HUDEP-2 (cell line): ENCODE results near the gene CBLB.
"Not testable (repeated sequence)": the region's sequence is repeated elsewhere in the genome, so short reads cannot be mapped to it uniquely, and the experiment has no call there.

Experiments
- DNase-seq, 76 experiments: peaks; one replicate each; lab custom pipeline; 2025; ENCODE audit not compliant: unreplicated experiment in 76 of 76; lab: John Stamatoyannopoulos, UW

Gene CBLB

GRCh38 chr3:105763659-105764036, 105.2 kb downstream of the CBLB start:
- no peak for DNase-seq

DNA sequence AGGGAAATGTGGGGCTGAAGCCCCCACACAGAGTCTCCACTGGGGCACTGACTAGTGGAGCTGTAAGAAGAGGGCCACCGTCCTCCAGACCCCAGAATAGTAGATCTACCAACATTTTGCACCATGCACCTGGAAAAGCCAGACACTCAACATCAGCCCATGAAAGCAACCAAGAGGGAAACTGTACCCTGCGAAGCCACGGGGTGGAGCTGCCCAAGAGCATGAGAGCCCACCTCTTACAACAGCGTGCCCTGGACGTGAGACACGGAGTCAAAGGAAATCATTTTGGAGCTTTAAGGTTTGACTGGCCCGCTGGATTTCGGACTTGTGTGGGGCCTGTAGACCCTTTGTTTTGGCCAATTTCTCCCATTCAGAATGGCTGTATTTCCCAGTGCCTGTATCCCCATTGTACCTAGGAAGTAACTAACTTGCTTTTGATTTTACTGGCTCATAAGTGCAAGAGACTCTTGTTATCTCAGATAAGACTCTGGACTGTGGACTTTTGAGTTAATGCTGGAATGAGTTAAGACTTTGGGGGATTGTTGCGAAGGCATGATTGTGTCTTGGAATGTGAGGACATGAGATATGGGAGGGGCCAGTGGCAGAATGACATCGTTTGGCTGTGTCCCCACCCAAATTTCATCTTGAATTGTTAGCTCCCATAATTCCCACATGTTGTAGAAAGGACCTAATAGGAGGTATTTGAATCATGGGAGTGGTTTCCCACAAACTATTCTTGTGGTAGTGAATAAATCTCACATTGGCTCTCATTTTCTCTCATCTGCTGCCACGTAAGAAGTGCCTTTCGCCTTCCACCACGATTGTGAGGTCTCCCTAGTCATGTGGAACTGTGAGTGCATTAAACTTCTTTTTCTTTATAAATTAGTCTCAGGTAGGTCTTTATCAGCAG, 105.8 kb downstream of the CBLB start:
- no peak for DNase-seq

DNA sequence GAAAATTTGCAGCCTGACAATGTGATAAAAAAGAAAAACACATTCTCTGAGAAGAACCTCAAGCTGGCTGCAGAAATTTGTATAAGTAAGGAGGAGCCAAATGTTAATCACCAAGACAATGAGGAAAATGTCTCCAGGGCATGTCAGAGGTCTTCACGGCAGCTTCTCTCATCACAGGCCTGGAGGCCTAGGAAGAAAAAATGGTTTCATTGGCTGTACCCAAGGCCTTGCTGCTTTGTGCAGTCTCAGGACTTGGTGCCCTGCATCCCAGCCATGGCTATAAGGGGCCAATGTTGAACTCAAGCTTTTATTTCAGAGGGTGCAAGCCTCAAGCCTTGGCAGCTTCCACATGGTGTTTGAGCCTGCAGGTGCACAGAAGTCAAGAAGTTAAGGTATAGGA, 106.6 kb downstream of the CBLB start:
- not testable (repeated sequence) for DNase-seq

- DNase-seq: no peak
Measured at GRCh38 chr3:105759442-105760078, 109.3 kb downstream of the CBLB start.

GRCh38 chr3:105758451-105758850, 110.4 kb downstream of the CBLB start:
- no peak for DNase-seq

- no peak for DNase-seq
Measured at GRCh38 chr3:105755121-105755886, 113.5 kb downstream of the CBLB start.

- DNase-seq: peak in 4 of 76 experiments; percentile 2 to 6 (median 4)
Measured at GRCh38 chr3:105752791-105753415, 115.9 kb downstream of the CBLB start.

DNA sequence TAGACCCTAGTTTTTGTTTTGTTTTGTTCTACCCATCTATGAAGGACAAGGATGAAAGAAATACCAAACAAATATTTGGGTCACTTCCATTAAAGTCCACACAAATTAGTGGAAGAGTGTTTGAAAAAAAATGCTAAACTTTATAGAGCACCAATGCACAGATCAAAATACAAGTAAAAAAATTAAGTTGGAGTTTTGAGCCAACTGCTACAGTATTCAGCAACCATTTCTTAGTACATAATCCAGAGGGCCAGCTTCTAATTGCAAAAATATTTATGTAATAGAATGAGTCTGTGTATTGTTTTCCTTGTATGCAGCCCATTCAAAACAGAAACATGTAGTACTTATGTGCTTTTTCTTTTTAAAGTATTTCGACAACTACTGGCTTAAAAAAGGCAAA, 121.1 kb downstream of the CBLB start:
- no peak for DNase-seq

DNA sequence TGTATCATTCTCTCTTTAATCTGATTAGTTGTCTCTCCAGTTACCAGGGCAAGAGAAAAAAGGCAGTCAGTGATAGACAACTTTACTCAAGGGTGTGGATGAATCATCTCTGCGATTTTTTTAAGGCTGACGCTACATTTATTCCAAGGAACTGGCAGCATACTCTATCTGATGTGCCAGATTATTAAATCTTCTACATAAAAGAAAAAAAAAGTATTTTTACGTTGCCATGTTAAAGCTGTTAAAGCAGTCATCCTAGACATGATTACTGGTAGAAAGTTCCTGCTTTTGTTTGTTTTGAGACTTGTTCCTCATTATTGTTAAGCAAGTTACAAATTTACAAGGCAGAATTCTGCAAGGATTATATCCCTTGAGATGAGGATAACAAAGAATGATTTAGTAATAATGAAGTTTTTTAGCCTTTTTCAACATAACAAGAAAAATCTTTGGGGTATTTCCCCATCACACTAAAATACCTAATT, 121.7 kb downstream of the CBLB start:
- peak in 7 of 76 experiments; percentile 1 to 23 (median 12) for DNase-seq

DNA sequence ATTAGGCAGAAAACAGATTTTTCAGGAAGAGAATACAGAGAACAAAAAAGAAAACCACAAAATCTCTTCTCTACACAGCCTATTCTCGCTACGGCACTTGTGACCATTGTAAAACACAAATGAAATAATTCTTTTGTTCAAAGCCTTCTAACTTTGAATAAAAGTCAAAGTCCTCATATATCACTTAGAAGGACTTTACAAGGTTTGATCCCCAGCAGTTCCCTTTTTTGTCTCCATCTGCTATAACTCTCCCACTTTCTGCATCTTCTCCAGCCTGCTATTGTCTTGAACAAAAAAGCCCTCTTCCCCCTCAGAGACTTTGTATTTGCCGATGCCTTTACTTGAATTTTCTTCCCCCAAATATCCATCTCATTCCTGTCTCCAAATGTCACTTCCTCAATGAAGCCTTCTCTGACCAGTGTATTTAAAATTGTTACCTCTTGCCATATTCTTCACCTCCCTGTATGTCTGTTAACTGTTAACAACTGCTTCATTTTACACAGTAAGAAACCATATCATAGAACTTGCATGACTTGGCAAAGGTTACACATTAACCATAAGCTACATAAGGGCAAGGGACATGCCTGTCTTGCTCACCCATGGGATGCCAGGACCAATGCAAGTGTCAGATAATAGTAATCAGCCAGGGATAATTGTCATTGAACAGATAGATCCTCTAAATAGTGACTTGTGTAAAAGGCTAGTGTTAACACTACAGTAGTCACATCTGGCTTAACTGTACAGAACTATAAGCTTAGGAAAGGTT, 122.4 kb downstream of the CBLB start:
- DNase-seq: no peak

DNA sequence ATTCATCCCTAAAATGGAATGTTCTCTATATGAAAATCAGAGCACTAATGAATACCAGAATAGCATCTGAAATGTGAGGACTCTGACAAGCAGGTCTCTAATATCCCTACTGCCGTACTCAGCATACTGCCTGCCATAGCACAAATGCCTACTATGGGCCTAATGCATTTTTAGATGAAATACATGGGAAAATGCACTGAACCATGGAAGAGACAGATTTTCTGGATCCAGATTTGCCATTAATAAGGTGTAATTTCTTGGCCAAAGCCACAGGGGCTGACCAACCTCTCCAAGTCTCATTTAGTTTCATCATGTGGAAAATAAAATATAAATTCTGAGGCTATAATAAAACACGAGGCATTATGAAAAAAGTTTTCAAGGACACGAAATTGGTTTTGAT, 123.8 kb downstream of the CBLB start:
- no peak for DNase-seq

DNA sequence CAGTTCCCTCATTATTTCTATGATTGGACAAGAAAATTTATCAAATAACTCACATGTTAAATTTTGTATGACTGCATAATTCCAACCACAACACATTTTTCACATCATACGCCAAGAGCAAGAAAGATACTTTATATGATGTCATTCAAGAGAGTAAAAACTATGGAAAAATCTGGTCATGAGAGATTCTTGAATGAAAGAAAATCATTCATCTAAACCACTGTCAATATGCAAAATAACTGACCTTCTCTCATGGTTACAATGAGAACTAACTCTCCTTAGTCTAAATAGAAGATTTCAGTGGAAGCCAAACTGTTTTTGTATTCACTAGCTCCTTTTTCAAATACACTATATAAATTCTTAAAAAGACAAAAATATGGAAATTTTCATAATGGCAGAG, 124.6 kb downstream of the CBLB start:
- no peak for DNase-seq

GRCh38 chr3:105733356-105733755, 135.5 kb downstream of the CBLB start:
- DNase-seq: no peak

DNA sequence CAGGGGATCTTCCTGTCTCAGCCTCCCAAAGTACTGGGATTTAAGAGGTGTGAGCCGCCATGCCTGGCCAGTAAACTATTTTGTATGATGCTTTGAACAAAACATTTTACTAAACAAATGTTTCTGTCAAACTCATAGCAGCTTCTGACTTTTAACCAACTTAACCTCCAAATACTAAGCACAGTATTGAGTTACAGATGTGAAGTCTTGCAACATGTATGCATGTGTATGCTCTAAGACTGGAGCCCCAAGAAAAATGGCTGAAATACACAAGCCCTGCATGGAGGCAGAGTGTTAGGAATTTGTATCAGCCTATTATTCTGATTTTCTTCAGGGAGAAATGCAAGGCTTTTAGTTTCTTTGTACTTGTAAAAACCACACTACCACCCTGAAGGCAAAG, 137.1 kb downstream of the CBLB start:
- DNase-seq: no peak

DNA sequence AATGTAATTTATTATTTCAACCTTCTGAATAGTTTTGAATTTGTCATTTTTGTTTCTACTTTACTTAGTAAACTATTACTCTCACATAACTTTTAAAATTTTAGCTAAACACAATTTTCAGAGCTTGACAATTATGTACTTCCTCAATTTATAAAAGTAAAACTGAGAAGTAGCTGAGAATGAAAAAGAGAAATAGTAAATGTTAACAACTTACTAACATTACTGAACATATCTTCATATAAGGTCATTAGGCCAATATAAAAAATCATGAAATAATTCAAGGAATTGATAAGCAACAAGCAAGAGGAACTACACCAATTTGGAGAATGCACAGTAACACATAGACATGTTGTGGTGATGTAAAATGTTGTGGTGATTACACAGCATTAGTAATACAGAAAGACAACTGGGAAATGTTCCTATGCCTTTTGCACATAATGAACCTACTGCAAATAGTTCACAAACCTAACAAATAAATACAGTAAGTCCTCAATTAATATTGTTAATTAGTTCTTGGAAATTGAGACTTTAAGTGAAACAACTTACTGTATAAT, 137.9 kb downstream of the CBLB start:
- DNase-seq: no peak

DNA sequence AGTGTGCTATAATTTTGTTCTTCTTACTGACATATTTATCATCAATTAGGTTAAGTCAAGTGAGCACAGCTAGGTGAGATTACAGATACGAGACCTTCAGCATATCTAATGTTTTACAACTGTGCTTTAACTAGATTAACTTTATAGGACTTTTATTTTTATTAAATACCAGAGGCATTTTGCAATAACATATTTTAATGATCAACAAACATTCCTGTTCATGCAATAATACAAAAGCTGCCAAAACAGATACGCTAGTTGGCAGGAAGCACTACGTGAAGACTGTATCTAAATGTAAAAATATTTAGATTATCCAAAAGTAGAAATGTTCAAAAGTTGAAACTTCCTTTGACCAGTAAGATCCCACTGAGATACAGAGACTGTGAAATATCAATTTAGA, 139.1 kb downstream of the CBLB start:
- no peak for DNase-seq

DNA sequence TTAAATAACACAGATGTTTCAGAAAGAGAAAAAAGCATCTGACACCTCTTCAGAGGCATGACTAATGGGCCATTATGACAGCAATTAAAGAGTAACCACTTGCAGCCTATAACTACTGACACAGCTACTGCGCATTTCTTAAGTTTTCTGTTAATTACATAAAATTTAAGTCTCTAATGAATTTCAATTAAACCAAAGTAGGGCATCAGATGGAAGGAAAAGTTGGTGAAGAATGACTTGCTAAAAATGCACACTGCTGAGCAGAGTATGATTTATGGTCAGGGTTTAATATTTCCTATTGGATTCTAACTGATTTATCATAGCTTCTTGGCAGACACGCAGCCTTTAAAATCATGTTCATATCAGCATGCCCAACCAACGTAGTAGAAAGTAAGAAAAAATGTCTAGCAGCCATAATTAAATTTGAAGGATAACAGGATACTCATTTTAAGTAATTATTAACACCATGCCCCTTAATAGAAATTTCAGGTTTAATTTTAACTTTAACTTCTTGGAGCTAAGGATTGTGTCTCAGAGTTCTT, 140.0 kb downstream of the CBLB start:
- DNase-seq: no peak

DNA sequence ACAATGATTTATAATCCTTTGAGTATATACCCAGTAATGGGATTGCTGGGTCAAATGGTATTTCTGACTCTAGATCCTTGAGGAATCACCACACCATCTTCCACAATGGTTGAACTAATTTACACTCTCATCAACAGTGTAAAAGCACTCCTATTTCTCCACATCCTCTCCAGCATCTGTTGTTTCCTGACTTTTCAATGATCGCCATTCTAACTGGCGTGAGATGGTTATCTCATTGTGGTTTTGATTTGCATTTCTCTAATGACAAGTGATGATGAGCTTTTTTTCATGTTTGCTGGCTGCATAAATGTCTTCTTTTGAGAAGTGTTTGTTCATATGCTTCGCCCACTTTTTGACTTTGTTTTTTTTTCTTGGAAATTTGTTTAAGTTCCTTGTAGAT, 141.8 kb downstream of the CBLB start:
- DNase-seq: not testable (repeated sequence)

DNA sequence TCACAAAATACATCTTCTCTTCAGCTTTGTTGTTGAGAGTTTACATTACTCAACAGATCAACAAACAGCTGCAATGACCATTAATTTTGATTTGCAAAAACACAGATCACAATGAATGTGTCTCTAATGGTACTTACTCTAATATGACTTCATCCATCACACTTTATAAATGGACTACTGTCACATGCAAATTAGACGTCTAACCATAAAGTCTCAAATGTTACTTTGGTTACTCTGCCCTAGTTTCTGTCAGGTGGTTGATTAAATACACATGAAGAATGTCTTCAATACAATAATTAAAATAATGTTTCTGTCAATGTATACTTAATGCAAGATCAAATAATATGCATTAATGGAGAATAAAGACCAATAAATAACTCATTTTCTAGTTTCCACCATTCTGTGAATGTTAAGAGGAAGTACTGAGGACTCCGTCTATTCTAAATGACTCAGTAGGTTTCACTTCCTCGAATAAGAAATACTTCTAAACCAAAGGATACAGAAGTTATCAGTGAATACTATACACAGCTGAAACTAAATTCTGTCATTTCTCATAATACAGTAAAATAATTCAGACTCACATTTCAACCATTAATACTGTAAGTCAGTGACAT, 145.8 kb downstream of the CBLB start:
- DNase-seq: no peak
